Panc1 (cell line): ENCODE measurements around the gene PAXIP1. TPM values are rescaled to one million over a fixed set of nuclear protein-coding genes. Genes with fewer than 3 reads are reported as not detected.

ENCODE experiments used
- ATAC-seq: fragments of 200-7000 bp; cut with Tn5 transposase; 2 replicates; pipeline ENCODE4 v1.9.1; 2020; ENCODE audit warnings: mild to moderate bottlenecking, moderate library complexity
- BruUV-seq: library from RNA; stranded (reverse); fragments of 400-500 nt; replicated peaks from 2 replicates; lab custom pipeline; 2021; lab: Mats Ljungman, UMichigan
- CTCF ChIA-PET: fragments of 300-600 bp; sonication (Branson Sonifier 250); formaldehyde crosslinking; loops from one replicate; lab custom pipeline; 2022; ENCODE audit warnings: antibody characterized with exemption; lab: Charles Lee
- POLR2A ChIA-PET: fragments of 300-600 bp; sonication (Branson Sonifier 250); formaldehyde crosslinking; loops from one replicate; lab custom pipeline; 2022; ENCODE audit warnings: antibody characterized with exemption; lab: Charles Lee
- DNase-seq: peaks from one replicate; pipeline ENCODE4 v3.0.0-alpha.2; 2010; ENCODE audit warnings: low read depth, low spot score
- H3K27ac ChIP-seq: 2 replicates; pipeline ENCODE4 v1.5.1; 2011; ENCODE audit warnings: mild to moderate bottlenecking, low read length, inconsistent platforms
- H3K27me3 ChIP-seq: fragments of 200-500 bp; sonication (Bioruptor generic); 2 replicates; pipeline ENCODE4 v1.6.0; 2014; ENCODE audit warnings: low read length, inconsistent platforms; ENCODE audit not compliant: control insufficient read depth, insufficient read depth
- H3K36me3 ChIP-seq: fragments of 200-500 bp; sonication (Bioruptor generic); 2 replicates; pipeline ENCODE4 v1.5.1; 2014; ENCODE audit warnings: inconsistent platforms, mild to moderate bottlenecking, low read length, moderate library complexity; ENCODE audit not compliant: control insufficient read depth, insufficient read depth
- H3K4me1 ChIP-seq: 2 replicates; pipeline ENCODE4 v1.5.1; 2011; ENCODE audit warnings: inconsistent platforms, mild to moderate bottlenecking, low read length, moderate library complexity; ENCODE audit not compliant: control insufficient read depth, insufficient read depth
- H3K4me3 ChIP-seq, 2 experiments: 2 replicates each; pipeline ENCODE4 v1.5.1; 2011 to 2012; ENCODE audit warnings: low read depth in 2 of 2, low read length in 2 of 2, mild to moderate bottlenecking in 2 of 2, inconsistent platforms in 1 of 2, moderate library complexity in 1 of 2
- H3K9me3 ChIP-seq: fragments of 200-500 bp; sonication (Bioruptor generic); 2 replicates; pipeline ENCODE4 v1.5.1; 2014; ENCODE audit warnings: low read depth, mild to moderate bottlenecking, inconsistent platforms, low read length, moderate library complexity; ENCODE audit not compliant: control insufficient read depth, insufficient read depth
- POLR2AphosphoS5 ChIP-seq: IDR thresholded peaks from 2 replicates; pipeline ENCODE4 v1.6.1; 2012; ENCODE audit warnings: mild to moderate bottlenecking, low read depth, low read length, moderate library complexity
- SIN3A ChIP-seq: IDR thresholded peaks from 2 replicates; pipeline ENCODE4 v1.6.1; 2012; ENCODE audit warnings: low read depth, mild to moderate bottlenecking, low read length, moderate library complexity, borderline replicate concordance; ENCODE audit not compliant: insufficient read depth
- TCF7L2 ChIP-seq: IDR thresholded peaks from 2 replicates; pipeline ENCODE4 v1.6.1; 2011; ENCODE audit warnings: mild to moderate bottlenecking, low read depth, low read length, inconsistent platforms
- in situ Hi-C: cut with HindIII; loops from 2 replicates; pipeline ENCODE4 v1.10.0; 2016; ENCODE audit warnings: low sequenced_read_pairs, low pct_unique_long_range_greater_than_20kb
- intact Hi-C: fragments of 100-400 bp; cut with micrococcal nuclease; formaldehyde crosslinking; loops from one replicate; pipeline ENCODE4 v1.10.0; 2022; ENCODE audit not compliant: unreplicated experiment
- total RNA-seq: library from RNA; stranded (reverse); gene quantifications from one replicate; pipeline ENCODE4 v1.2.1, GENCODE V29; 2021; ENCODE audit not compliant: unreplicated experiment
- TF ChIP-seq, protein P1 (sequence below), 2 experiments: IDR thresholded peaks; 2 replicates each; pipeline ENCODE4 v1.6.1; 2011 to 2012; ENCODE audit warnings: low read depth in 2 of 2, control low read depth in 1 of 2, low read length in 1 of 2, mild to moderate bottlenecking in 1 of 2, moderate library complexity in 1 of 2; ENCODE audit not compliant: insufficient read depth in 1 of 2
- TF ChIP-seq, protein P2 (sequence below): fragments of 450-650 bp; IDR thresholded peaks from 2 replicates; pipeline ENCODE4 v1.5.1; 2017; ENCODE audit warnings: mild to moderate bottlenecking

The PAXIP1 gene
- total RNA-seq, 1 experiment from 2014 or later: 27.3 TPM

DNA sequence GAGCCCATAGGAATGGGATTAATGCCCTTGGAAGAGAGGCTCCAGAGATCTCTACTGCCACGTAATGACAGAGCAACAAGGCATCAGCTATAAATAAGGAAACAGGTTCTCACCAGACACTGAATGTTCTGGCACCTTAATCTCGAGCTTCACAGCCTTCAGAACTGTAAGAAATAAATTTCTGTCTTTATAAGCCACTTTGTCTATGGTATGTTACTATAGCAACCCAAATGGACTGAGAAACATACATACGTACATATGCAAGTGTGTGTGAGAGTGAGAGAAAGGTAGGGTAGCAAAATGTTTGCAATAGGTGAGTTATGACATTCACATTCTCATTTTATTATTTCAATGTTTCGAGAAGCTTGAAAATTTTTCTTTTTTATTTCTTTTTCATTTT, 45.1 kb upstream of the PAXIP1 start:
- Histone ChIP-seq H3K27me3 (no peaks in the 10 kb centered on the region), H3K36me3 (no peaks in the 10 kb centered on the region), H3K9me3 (no peaks in the 10 kb centered on the region), H3K27ac (no peak overlapping the region), H3K4me3 (no peak overlapping the region), H3K4me1 (no peaks in the 10 kb centered on the region)
- DNase-seq (no peak), ATAC-seq (no peak)
- intact Hi-C loops (no loop called here), in situ Hi-C loops (no loop called here)
- BruUV-seq: no TSS peak
- no peak for TF ChIP-seq TCF7L2
- no peak for TF ChIP-seq SIN3A
- TF ChIP-seq, protein P1, sequence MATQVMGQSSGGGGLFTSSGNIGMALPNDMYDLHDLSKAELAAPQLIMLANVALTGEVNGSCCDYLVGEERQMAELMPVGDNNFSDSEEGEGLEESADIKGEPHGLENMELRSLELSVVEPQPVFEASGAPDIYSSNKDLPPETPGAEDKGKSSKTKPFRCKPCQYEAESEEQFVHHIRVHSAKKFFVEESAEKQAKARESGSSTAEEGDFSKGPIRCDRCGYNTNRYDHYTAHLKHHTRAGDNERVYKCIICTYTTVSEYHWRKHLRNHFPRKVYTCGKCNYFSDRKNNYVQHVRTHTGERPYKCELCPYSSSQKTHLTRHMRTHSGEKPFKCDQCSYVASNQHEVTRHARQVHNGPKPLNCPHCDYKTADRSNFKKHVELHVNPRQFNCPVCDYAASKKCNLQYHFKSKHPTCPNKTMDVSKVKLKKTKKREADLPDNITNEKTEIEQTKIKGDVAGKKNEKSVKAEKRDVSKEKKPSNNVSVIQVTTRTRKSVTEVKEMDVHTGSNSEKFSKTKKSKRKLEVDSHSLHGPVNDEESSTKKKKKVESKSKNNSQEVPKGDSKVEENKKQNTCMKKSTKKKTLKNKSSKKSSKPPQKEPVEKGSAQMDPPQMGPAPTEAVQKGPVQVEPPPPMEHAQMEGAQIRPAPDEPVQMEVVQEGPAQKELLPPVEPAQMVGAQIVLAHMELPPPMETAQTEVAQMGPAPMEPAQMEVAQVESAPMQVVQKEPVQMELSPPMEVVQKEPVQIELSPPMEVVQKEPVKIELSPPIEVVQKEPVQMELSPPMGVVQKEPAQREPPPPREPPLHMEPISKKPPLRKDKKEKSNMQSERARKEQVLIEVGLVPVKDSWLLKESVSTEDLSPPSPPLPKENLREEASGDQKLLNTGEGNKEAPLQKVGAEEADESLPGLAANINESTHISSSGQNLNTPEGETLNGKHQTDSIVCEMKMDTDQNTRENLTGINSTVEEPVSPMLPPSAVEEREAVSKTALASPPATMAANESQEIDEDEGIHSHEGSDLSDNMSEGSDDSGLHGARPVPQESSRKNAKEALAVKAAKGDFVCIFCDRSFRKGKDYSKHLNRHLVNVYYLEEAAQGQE (IDR thresholded peaks at IDR 0.05; ENCODE audit: insufficient read depth in 1 of 2, low read depth in 2 of 2, low read length in 1 of 2): no peak
- CTCF ChIA-PET: no interaction called here
- POLR2A ChIA-PET: no interaction called here

DNA sequence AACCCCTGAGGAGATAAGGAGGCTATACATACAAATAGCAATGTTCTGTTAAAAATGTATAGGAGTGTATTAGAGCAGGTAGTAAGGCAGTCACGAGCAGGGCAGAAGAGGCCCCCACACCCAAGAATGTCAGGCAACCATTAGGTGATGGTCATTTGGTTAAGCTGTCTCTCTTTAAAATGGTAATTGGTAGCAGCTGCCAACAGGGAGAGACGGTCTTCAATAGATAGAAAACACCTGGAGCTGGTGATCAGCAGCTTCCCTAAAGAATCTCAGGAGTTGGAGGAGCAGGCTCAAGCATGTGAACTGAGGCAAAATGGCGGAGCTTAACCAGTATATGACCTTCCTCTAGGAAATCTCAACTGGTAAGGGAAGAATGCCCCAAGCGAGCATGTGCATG, 40.8 kb upstream of the PAXIP1 start:
- ATAC-seq (no peak), DNase-seq (no peak)
- CTCF ChIA-PET: no interaction called here
- no peaks in the 10 kb centered on the region for H3K9me3 ChIP-seq
- intact Hi-C loops (no loop called here), in situ Hi-C loops (no loop called here)
- H3K27me3 ChIP-seq: no peaks in the 10 kb centered on the region
- POLR2A ChIA-PET: no interaction called here
- no TSS peak for BruUV-seq
- no peaks in the 10 kb centered on the region for H3K36me3 ChIP-seq
- no peak for TF ChIP-seq TCF7L2
- TF ChIP-seq, protein P1 (IDR thresholded peaks at IDR 0.05; ENCODE audit: insufficient read depth in 1 of 2, low read depth in 2 of 2, low read length in 1 of 2): no peak
- TF ChIP-seq, protein P2, sequence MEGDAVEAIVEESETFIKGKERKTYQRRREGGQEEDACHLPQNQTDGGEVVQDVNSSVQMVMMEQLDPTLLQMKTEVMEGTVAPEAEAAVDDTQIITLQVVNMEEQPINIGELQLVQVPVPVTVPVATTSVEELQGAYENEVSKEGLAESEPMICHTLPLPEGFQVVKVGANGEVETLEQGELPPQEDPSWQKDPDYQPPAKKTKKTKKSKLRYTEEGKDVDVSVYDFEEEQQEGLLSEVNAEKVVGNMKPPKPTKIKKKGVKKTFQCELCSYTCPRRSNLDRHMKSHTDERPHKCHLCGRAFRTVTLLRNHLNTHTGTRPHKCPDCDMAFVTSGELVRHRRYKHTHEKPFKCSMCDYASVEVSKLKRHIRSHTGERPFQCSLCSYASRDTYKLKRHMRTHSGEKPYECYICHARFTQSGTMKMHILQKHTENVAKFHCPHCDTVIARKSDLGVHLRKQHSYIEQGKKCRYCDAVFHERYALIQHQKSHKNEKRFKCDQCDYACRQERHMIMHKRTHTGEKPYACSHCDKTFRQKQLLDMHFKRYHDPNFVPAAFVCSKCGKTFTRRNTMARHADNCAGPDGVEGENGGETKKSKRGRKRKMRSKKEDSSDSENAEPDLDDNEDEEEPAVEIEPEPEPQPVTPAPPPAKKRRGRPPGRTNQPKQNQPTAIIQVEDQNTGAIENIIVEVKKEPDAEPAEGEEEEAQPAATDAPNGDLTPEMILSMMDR: no peak
- no peak for TF ChIP-seq POLR2AphosphoS5
- TF ChIP-seq SIN3A: no peak
- no peaks in the 10 kb centered on the region for H3K4me1 ChIP-seq
- no peak overlapping the region for H3K27ac ChIP-seq
- no peak overlapping the region for H3K4me3 ChIP-seq
